PC-3 (cell line): ENCODE results near the gene TMED9. TPM values are rescaled to one million over a fixed set of nuclear protein-coding genes. Genes with fewer than 3 reads are reported as not detected.

Experiments used
- ATAC-seq: fragments of 200-7000 bp; cut with Tn5 transposase; 2 replicates; pipeline ENCODE4 v1.9.1; 2020; ENCODE audit warnings: mild to moderate bottlenecking, moderate library complexity
- BruUV-seq: library from RNA; stranded (reverse); fragments of 400-500 nt; replicated peaks from 2 replicates; lab custom pipeline; 2021; lab: Mats Ljungman, UMichigan
- CTCF ChIA-PET: fragments of 300-600 bp; sonication (Branson Sonifier 250); formaldehyde crosslinking; loops from one replicate; lab custom pipeline; 2022; ENCODE audit warnings: antibody characterized with exemption; lab: Charles Lee
- POLR2A ChIA-PET: fragments of 300-600 bp; sonication (Branson Sonifier 250); formaldehyde crosslinking; loops from one replicate; lab custom pipeline; 2022; ENCODE audit warnings: antibody characterized with exemption; ENCODE audit not compliant: unreplicated experiment; lab: Charles Lee
- DNase-seq: peaks from one replicate; pipeline ENCODE4 v3.0.0-alpha.2; 2015
- H2AFZ ChIP-seq: fragments of 300-600 bp; sonication (generic); 2 replicates; pipeline ENCODE4 v1.6.0; 2016; ENCODE audit warnings: antibody characterized with exemption, low read length
- H3F3A ChIP-seq: fragments of 300-600 bp; sonication (generic); one replicate; pipeline ENCODE4 v1.6.0; 2017; ENCODE audit warnings: antibody characterized with exemption, low read length, control low read depth, mild to moderate bottlenecking; ENCODE audit not compliant: unreplicated experiment
- H3K27ac ChIP-seq: fragments of 300-600 bp; sonication (generic); 2 replicates; pipeline ENCODE4 v1.5.1; 2016; ENCODE audit warnings: mild to moderate bottlenecking, low read length
- H3K27me3 ChIP-seq: fragments of 300-600 bp; sonication (generic); 2 replicates; pipeline ENCODE4 v1.6.1; 2016; ENCODE audit warnings: low read length, mixed read lengths
- H3K36me3 ChIP-seq: fragments of 300-600 bp; sonication (generic); 2 replicates; pipeline ENCODE4 v1.6.1; 2016; ENCODE audit warnings: low read depth, mixed run types, low read length, mixed read lengths
- H3K4me1 ChIP-seq: fragments of 300-600 bp; sonication (generic); 2 replicates; pipeline ENCODE4 v1.5.1; 2016; ENCODE audit warnings: low read length; ENCODE audit not compliant: insufficient read depth
- H3K4me2 ChIP-seq: fragments of 300-600 bp; sonication (generic); 2 replicates; pipeline ENCODE4 v1.6.0; 2016; ENCODE audit warnings: low read length
- H3K4me3 ChIP-seq: fragments of 300-600 bp; sonication (generic); 2 replicates; pipeline ENCODE4 v1.5.1; 2016; ENCODE audit warnings: mild to moderate bottlenecking, low read length, mixed read lengths
- H3K79me2 ChIP-seq: fragments of 300-600 bp; sonication (generic); 2 replicates; pipeline ENCODE4 v1.6.1; 2017; ENCODE audit warnings: low read length, mixed read lengths
- H3K9ac ChIP-seq: fragments of 300-600 bp; sonication (generic); 2 replicates; pipeline ENCODE4 v1.6.0; 2016; ENCODE audit warnings: mild to moderate bottlenecking, low read length
- H3K9me2 ChIP-seq: fragments of 300-600 bp; sonication (generic); replicated peaks from 2 replicates; pipeline ENCODE4 v1.6.1; 2016; ENCODE audit warnings: mixed run types, low read length, mixed read lengths
- H3K9me3 ChIP-seq: fragments of 300-600 bp; sonication (generic); 2 replicates; pipeline ENCODE4 v1.6.1; 2016; ENCODE audit warnings: low read length, mixed read lengths
- H4K20me1 ChIP-seq: fragments of 300-600 bp; sonication (generic); 2 replicates; pipeline ENCODE4 v1.6.1; 2016; ENCODE audit warnings: low read length, mixed read lengths
- CTCF ChIP-seq: fragments of 300-600 bp; sonication (generic); conservative IDR thresholded peaks from 2 replicates; pipeline ENCODE4 v1.5.1; 2017; ENCODE audit warnings: antibody characterized with exemption, low read depth, mild to moderate bottlenecking, low read length
- EZH2 ChIP-seq: fragments of 300-600 bp; sonication (generic); IDR thresholded peaks from one replicate; pipeline ENCODE4 v1.6.1; 2017; ENCODE audit warnings: antibody characterized with exemption, mild to moderate bottlenecking, low read length; ENCODE audit not compliant: unreplicated experiment
- EZH2phosphoT487 ChIP-seq: fragments of 300-600 bp; sonication (generic); IDR thresholded peaks from 2 replicates; pipeline ENCODE4 v1.6.1; 2018; ENCODE audit warnings: mild to moderate bottlenecking, antibody characterized with exemption, low read length, borderline replicate concordance
- intact Hi-C: fragments of 100-400 bp; cut with micrococcal nuclease; formaldehyde crosslinking; loops from 2 replicates; pipeline ENCODE4 v1.9.0; 2023
- total RNA-seq: library from RNA; depleted of rRNA; stranded (reverse); fragments of >200 nt; gene quantifications from 2 replicates; pipeline ENCODE4 v1.2.3, GENCODE V29; 2014

TMED9 gene
- total RNA-seq, 1 experiment from 2014 or later, result 217 TPM

- H3K36me3 ChIP-seq, result no peaks in the 10 kb centered on the region
- intact Hi-C loops, result no loop called here
- no peak for TF ChIP-seq EZH2
- no peak for TF ChIP-seq EZH2phosphoT487
- no peak for TF ChIP-seq CTCF
- no peaks in the 10 kb centered on the region for H3K27me3 ChIP-seq
- no peaks in the 10 kb centered on the region for H3K79me2 ChIP-seq
- ATAC-seq (no peak), DNase-seq (no peak)
- H2AFZ ChIP-seq, result no peak overlapping the region
- no peaks in the 10 kb centered on the region for H3K9me2 ChIP-seq
- no peaks in the 10 kb centered on the region for H3F3A ChIP-seq
- H4K20me1 ChIP-seq, result no peaks in the 10 kb centered on the region
- no peaks in the 10 kb centered on the region for H3K4me1 ChIP-seq
- CTCF ChIA-PET, result no interaction called here
- POLR2A ChIA-PET, result no interaction called here
- H3K4me3 ChIP-seq, result no peak overlapping the region
- H3K27ac ChIP-seq, result no peak overlapping the region
- BruUV-seq, result no TSS peak
- no peaks in the 10 kb centered on the region for H3K9me3 ChIP-seq
- no peak overlapping the region for H3K4me2 ChIP-seq
- no peak overlapping the region for H3K9ac ChIP-seq
These were observed 27.0 kb upstream of the TMED9 start for GRCh38 chr5:177565046-177565445.

- ATAC-seq, result no peak
- Histone ChIP-seq H3K4me2 (no peak overlapping the region), H3K4me3 (no peak overlapping the region), H2AFZ (no peak overlapping the region), H3K9me3 (no peaks in the 10 kb centered on the region), H3K27ac (no peak overlapping the region), H3K9ac (no peak overlapping the region), H3K36me3 (no peaks in the 10 kb centered on the region), H4K20me1 (no peaks in the 10 kb centered on the region), H3F3A (no peaks in the 10 kb centered on the region), H3K4me1 (no peaks in the 10 kb centered on the region), H3K27me3 (no peaks in the 10 kb centered on the region), H3K79me2 (no peaks in the 10 kb centered on the region), H3K9me2 (no peaks in the 10 kb centered on the region)
- TF ChIP-seq CTCF (no peak), EZH2 (no peak), EZH2phosphoT487 (no peak)
- POLR2A ChIA-PET, result no interaction called here
- BruUV-seq, result no TSS peak
- CTCF ChIA-PET, result no interaction called here
- intact Hi-C loops, result no loop called here
- no peak for DNase-seq
These were observed 23.7 kb upstream of the TMED9 start for GRCh38 chr5:177568326-177568725.

- no peaks in the 10 kb centered on the region for H3K79me2 ChIP-seq
- no peak overlapping the region for H3K4me2 ChIP-seq
- H3K9me3 ChIP-seq, result no peaks in the 10 kb centered on the region
- H3K27me3 ChIP-seq, result peaks cover 6% of the 10 kb centered on the region; the same call in 1 of the 2 replicates
- H4K20me1 ChIP-seq, result no peaks in the 10 kb centered on the region
- no peaks in the 10 kb centered on the region for H3K4me1 ChIP-seq
- H3F3A ChIP-seq, result no peaks in the 10 kb centered on the region
- no peak overlapping the region for H3K4me3 ChIP-seq
- ATAC-seq (no peak), DNase-seq (no peak)
- ChIA-PET POLR2A (no interaction called here), CTCF (no interaction called here)
- H3K36me3 ChIP-seq, result no peaks in the 10 kb centered on the region
- TF ChIP-seq CTCF, result no peak
- TF ChIP-seq EZH2phosphoT487, result no peak
- no peak for TF ChIP-seq EZH2
- H3K27ac ChIP-seq, result no peak overlapping the region
- H3K9me2 ChIP-seq, result no peaks in the 10 kb centered on the region
- BruUV-seq, result no TSS peak
- H3K9ac ChIP-seq, result no peak overlapping the region
- no peak overlapping the region for H2AFZ ChIP-seq
- intact Hi-C loops, result no loop called here
These were observed 22.1 kb upstream of the TMED9 start for GRCh38 chr5:177569894-177570293.
